Kidney epithelial cell (primary cell): Measurements from ENCODE around the gene DOCK9. TPM values are rescaled to one million over a fixed set of nuclear protein-coding genes. Genes with fewer than 3 reads are reported as not detected.

Experiments used
- DNase-seq: peaks from one replicate; pipeline ENCODE4 v3.0.0-alpha.2; 2010; ENCODE audit warnings: low read depth
- H3K27me3 ChIP-seq: 2 replicates; pipeline ENCODE4 v1.6.0; 2011; ENCODE audit warnings: low read length; ENCODE audit not compliant: control insufficient read depth, insufficient read depth
- H3K36me3 ChIP-seq: 2 replicates; pipeline ENCODE4 v1.5.1; 2011; ENCODE audit warnings: low read length; ENCODE audit not compliant: control insufficient read depth, insufficient read depth
- H3K4me3 ChIP-seq: 2 replicates; pipeline ENCODE4 v1.5.1; 2011; ENCODE audit warnings: low read depth, mild to moderate bottlenecking, control low read depth, low read length
- CTCF ChIP-seq: IDR thresholded peaks from 2 replicates; pipeline ENCODE4 v1.5.1; 2011; ENCODE audit warnings: mild to moderate bottlenecking, moderate library complexity, low read length, control low read depth, inconsistent platforms; ENCODE audit not compliant: insufficient read depth, poor library complexity, severe bottlenecking
- total RNA-seq: library from RNA; depleted of rRNA; stranded (reverse); fragments of >200 nt; gene quantifications from 2 replicates; pipeline ENCODE4 v1.2.3, GENCODE V29; 2015

The DOCK9 gene
- total RNA-seq, 1 donor from 2014 or later, result 226 TPM

GRCh38 chr13:98921786-98922185 lies 56.1 kb downstream of the DOCK9 start:
- no peak overlapping the region for H3K4me3 ChIP-seq
- no peak for TF ChIP-seq CTCF
- no peak for DNase-seq
- H3K27me3 ChIP-seq, result no peaks in the 10 kb centered on the region
- H3K36me3 ChIP-seq, result peaks cover 1% of the 10 kb centered on the region

- DNase-seq, result no peak
- Histone ChIP-seq H3K36me3 (peaks cover 1% of the 10 kb centered on the region), H3K4me3 (no peak overlapping the region), H3K27me3 (no peaks in the 10 kb centered on the region)
- no peak for TF ChIP-seq CTCF
These were observed 56.8 kb downstream of the DOCK9 start for GRCh38 chr13:98921015-98921580.

- TF ChIP-seq CTCF, result no peak
- Histone ChIP-seq H3K27me3 (no peaks in the 10 kb centered on the region), H3K36me3 (peaks cover 1% of the 10 kb centered on the region), H3K4me3 (no peak overlapping the region)
- no peak for DNase-seq
These were observed 58.3 kb downstream of the DOCK9 start for GRCh38 chr13:98919566-98919965.

GRCh38 chr13:98918771-98919170 lies 59.1 kb downstream of the DOCK9 start:
- Histone ChIP-seq H3K27me3 (no peaks in the 10 kb centered on the region), H3K4me3 (no peak overlapping the region), H3K36me3 (peaks cover 1% of the 10 kb centered on the region)
- no peak for DNase-seq
- TF ChIP-seq CTCF, result no peak

- no peak for TF ChIP-seq CTCF
- Histone ChIP-seq H3K36me3 (peaks cover 1% of the 10 kb centered on the region), H3K4me3 (no peak overlapping the region), H3K27me3 (no peaks in the 10 kb centered on the region)
- no peak for DNase-seq
These were observed 60.7 kb downstream of the DOCK9 start for GRCh38 chr13:98917116-98917515.

- Histone ChIP-seq H3K27me3 (no peaks in the 10 kb centered on the region), H3K4me3 (no peak overlapping the region), H3K36me3 (no peaks in the 10 kb centered on the region)
- no peak for DNase-seq
- TF ChIP-seq CTCF, result no peak
These were observed 61.5 kb downstream of the DOCK9 start for GRCh38 chr13:98916403-98916802.
